K562 (cell line): Measurements from ENCODE around the gene PIGL. TPM values are rescaled to one million over a fixed set of nuclear protein-coding genes. Genes with fewer than 3 reads are reported as not detected.

ENCODE experiments used
- ATF6 ChIP-seq: sonication (generic); formaldehyde crosslinking; IDR thresholded peaks from 2 replicates; pipeline ENCODE4 v1.4.0; 2020; ENCODE audit warnings: mild to moderate bottlenecking, missing genetic modification reagents
- C11orf30 ChIP-seq: fragments of 450-650 bp; IDR thresholded peaks from 2 replicates; pipeline ENCODE4 v1.6.1; 2016; ENCODE audit warnings: low read depth, mild to moderate bottlenecking
- CCAR2 ChIP-seq: fragments of 200-400 bp; formaldehyde crosslinking; IDR thresholded peaks from 2 replicates; pipeline ENCODE4 v1.6.1; 2017; ENCODE audit warnings: mild to moderate bottlenecking, low read depth, low read length
- CHCHD3 ChIP-seq: fragments of 250-450 bp; sonication (Bioruptor Pico); IDR thresholded peaks from 2 replicates; pipeline ENCODE4 v2.1.2; 2022; ENCODE audit warnings: mild to moderate bottlenecking
- LCOR ChIP-seq: sonication (generic); formaldehyde crosslinking; IDR thresholded peaks from 2 replicates; pipeline ENCODE4 v1.8.0; 2022; ENCODE audit warnings: mild to moderate bottlenecking, missing genetic modification reagents
- NFRKB ChIP-seq: fragments of 450-650 bp; IDR thresholded peaks from 2 replicates; pipeline ENCODE4 v1.6.1; 2016; ENCODE audit warnings: low read depth
- NR1H2 ChIP-seq: sonication (generic); formaldehyde crosslinking; IDR thresholded peaks from 2 replicates; pipeline ENCODE4 v1.4.0; 2020; ENCODE audit warnings: mild to moderate bottlenecking, missing genetic modification reagents
- PBX2 ChIP-seq, 2 experiments: IDR thresholded peaks in 1 of 2; conservative IDR thresholded peaks in 1 of 2; 2 replicates each; pipeline ENCODE4 v1.6.1; 2016; ENCODE audit warnings: low read depth in 2 of 2, mild to moderate bottlenecking in 1 of 2, missing compliant biosample characterization in 1 of 2, missing genetic modification characterization in 1 of 2, moderate library complexity in 1 of 2
- SAFB ChIP-seq: fragments of 200-400 bp; formaldehyde crosslinking; IDR thresholded peaks from 2 replicates; pipeline ENCODE4 v1.6.1; 2017; ENCODE audit warnings: low read depth, low read length, borderline replicate concordance
- SRSF9 ChIP-seq: fragments of 200-400 bp; formaldehyde crosslinking; IDR thresholded peaks from 2 replicates; pipeline ENCODE4 v1.6.1; 2017; ENCODE audit warnings: low read depth, low read length, borderline replicate concordance
- TEAD1 ChIP-seq, 2 experiments: fragments of 450-650 bp in 1 of 2; sonication (generic) in 1 of 2; formaldehyde crosslinking; IDR thresholded peaks; 2 replicates each; pipeline versions ENCODE4 v1.4.0 to v1.8.0; 2020 to 2022; ENCODE audit warnings: mild to moderate bottlenecking in 2 of 2, missing genetic modification reagents in 1 of 2
- THAP7 ChIP-seq: fragments of 250-450 bp; sonication (Bioruptor Pico); IDR thresholded peaks from 2 replicates; pipeline ENCODE4 v1.5.0; 2021
- XRCC4 ChIP-seq: IDR thresholded peaks from one replicate; pipeline ENCODE4 v1.6.1; 2011; ENCODE audit not compliant: insufficient read depth, insufficient read length; ENCODE audit errors: extremely low read depth
- ZBTB26 ChIP-seq: fragments of 450-650 bp; formaldehyde crosslinking; IDR thresholded peaks from 2 replicates; pipeline ENCODE4 v1.4.0; 2022; ENCODE audit warnings: missing genetic modification characterization
- ZBTB43 ChIP-seq: sonication (generic); formaldehyde crosslinking; IDR thresholded peaks from 2 replicates; pipeline ENCODE4 v1.8.0; 2023; ENCODE audit warnings: mild to moderate bottlenecking, missing genetic modification reagents
- ZNF217 ChIP-seq: sonication (generic); formaldehyde crosslinking; IDR thresholded peaks from 2 replicates; pipeline ENCODE4 v1.8.0; 2022; ENCODE audit warnings: mild to moderate bottlenecking, missing genetic modification reagents
- ZNF583 ChIP-seq: fragments of 250-450 bp; sonication (Bioruptor Pico); IDR thresholded peaks from 2 replicates; pipeline ENCODE4 v1.4.0; 2020
- polyA plus RNA-seq, 8 experiments: library from polyadenylated mRNA; depleted of rRNA in 4 of 8; stranded (reverse) in 5 of 8; unstranded in 3 of 8; fragments of >200 nt; fragmentation: Nextera tagmentation in 2 of 8; fragmentation: Illumina TruSeq in 1 of 8; extraction: Ambion mirVana in 2 of 8; extraction: Trizol in 1 of 8; gene quantifications; 2 replicates each; pipeline versions ENCODE4 v1.2.1 to v1.2.3, GENCODE V29; 2011 to 2014; ENCODE audit warnings: inconsistent platforms in 1 of 8, missing spikeins in 1 of 8
- total RNA-seq, 7 experiments: library from RNA; depleted of rRNA in 6 of 7; stranded (reverse); fragments of >200 nt in 6 of 7; fragmentation: Illumina TruSeq in 2 of 7; extraction: Trizol in 2 of 7; gene quantifications; 2 replicates each; pipeline versions ENCODE4 v1.2.1 to v1.2.3, GENCODE V29; 2011 to 2021; ENCODE audit warnings: low replicate concordance in 1 of 7

The PIGL gene
- total and polyA plus RNA-seq, 9 of the 15 experiments (the other 6 are each of a cell fraction or from before 2014, with no cell fraction given) = 19.9 to 55.3 (median 29.6) TPM

GRCh38 chr17:16215273-16215964, 1.6 kb upstream of the PIGL start, which contains the start of gene NCOR1 (continued):
- TF ChIP-seq PBX2 (CRISPR knock-in tag; IDR thresholded peaks at IDR 0.05; ENCODE audit: low read depth) = no peak
- no peak for TF ChIP-seq PBX2 (tag; conservative IDR thresholded peaks at IDR 0.05; ENCODE audit: low read depth)
- TF ChIP-seq ATF6 (CRISPR knock-in tag) = peak; percentile 87; the same call in 1 of the 2 replicates
- no peak for TF ChIP-seq CHCHD3 (CRISPR knock-in tag)
- TF ChIP-seq CCAR2 = no peak
- TF ChIP-seq C11orf30 = no peak
- TF ChIP-seq ZNF217 = no peak
- no peak for TF ChIP-seq SRSF9
- no peak for TF ChIP-seq ZBTB43
- TF ChIP-seq ZNF583 (CRISPR knock-in tag) = no peak
- TF ChIP-seq XRCC4 = no peak
- no peak for TF ChIP-seq LCOR (CRISPR knock-in tag)
- TF ChIP-seq TEAD1 (CRISPR knock-in tag; IDR thresholded peaks at IDR 0.05) = no peak
- TF ChIP-seq NR1H2 (CRISPR knock-in tag) = peak; percentile 63; the same call in 1 of the 2 replicates
- TF ChIP-seq NFRKB = peak; percentile 64
- peak; percentile 68; the same call in 1 of the 2 replicates for TF ChIP-seq SAFB
- no peak for TF ChIP-seq THAP7 (CRISPR knock-in tag)
- no peak for TF ChIP-seq ZBTB26 (CRISPR knock-in tag)
